ENCODE data around the gene SPTBN2. TPM values are rescaled to one million over a fixed set of nuclear protein-coding genes. Genes with fewer than 3 reads are reported as not detected.
A peak's percentile ranks its signal among the peaks of the same experiment; 100 is the strongest.

The SPTBN2 gene
- polyA plus RNA-seq (2013, experiment 1 of 2): 14.9 TPM
- polyA plus RNA-seq (2013, experiment 2 of 2): 15.9 TPM

- Histone ChIP-seq H2BK15ac (replicated peaks; ENCODE audit: low read depth) (no peak within 1 kb of the TSS), H3K18ac (ENCODE audit: low read length) (peak within 1 kb of the TSS; percentile 79), H3K27ac (ENCODE audit: low read depth, low read length) (no peak within 1 kb of the TSS), H3K4me2 (ENCODE audit: low read length) (peak within 1 kb of the TSS; percentile 30), H2BK120ac (ENCODE audit: low read depth, low read length) (no peak within 1 kb of the TSS), H3K56ac (ENCODE audit: low read length) (peak within 1 kb of the TSS; percentile 51), H3K79me2 (ENCODE audit: control insufficient read depth, insufficient read depth, low read length) (peaks cover 4% of the 10 kb centered on the region), H4K5ac (ENCODE audit: low read length) (no peak within 1 kb of the TSS), H3K27me3 (ENCODE audit: insufficient read depth, low read length, poor library complexity) (no peaks in the 10 kb centered on the region), H3K4me3 (ENCODE audit: low read length) (peak within 1 kb of the TSS; percentile 3), H3K23ac (ENCODE audit: low read length) (no peak within 1 kb of the TSS), H4K8ac (ENCODE audit: low read depth, low read length) (no peak within 1 kb of the TSS), H3K79me1 (ENCODE audit: low read length) (peaks cover 7% of the 10 kb centered on the region), H3K4ac (ENCODE audit: low read depth, low read length) (no peak within 1 kb of the TSS), H3K9ac (ENCODE audit: low read length) (peak within 1 kb of the TSS; percentile 55), H3K4me1 (ENCODE audit: control insufficient read depth, low read depth, low read length) (no peaks in the 10 kb centered on the region), H2AK5ac (ENCODE audit: low read length) (no peak within 1 kb of the TSS), H3K36me3 (ENCODE audit: control insufficient read depth, insufficient read depth, low read length) (no peaks in the 10 kb centered on the region), H2BK5ac (ENCODE audit: low read length) (no peak within 1 kb of the TSS)
- WGBS (ENCODE audit: extremely low coverage, insufficient coverage, low lambda C conversion rate): no CpG with 5 or more reads among the region's 25 CpGs
- DNase-seq: peak; percentile 65
Measured at GRCh38 chr11:66728693-66729385, at the start of gene SPTBN2. SPTBN2 (minus strand) TSS chr11:66729216; CDS start chr11:66721240, 7,976 bp downstream.

- Histone ChIP-seq H3K9ac (ENCODE audit: low read length) (no peak overlapping the region), H4K8ac (ENCODE audit: low read depth, low read length) (no peak overlapping the region), H3K27me3 (ENCODE audit: insufficient read depth, low read length, poor library complexity) (no peaks in the 10 kb centered on the region), H4K5ac (ENCODE audit: low read length) (no peak overlapping the region), H3K4me1 (ENCODE audit: control insufficient read depth, low read depth, low read length) (no peaks in the 10 kb centered on the region), H3K4me3 (ENCODE audit: low read length) (no peak overlapping the region), H2BK120ac (ENCODE audit: low read depth, low read length) (no peak overlapping the region), H2BK15ac (replicated peaks; ENCODE audit: low read depth) (no peak overlapping the region), H3K4ac (ENCODE audit: low read depth, low read length) (no peak overlapping the region), H3K79me1 (ENCODE audit: low read length) (no peaks in the 10 kb centered on the region), H3K56ac (ENCODE audit: low read length) (no peak overlapping the region), H2BK5ac (ENCODE audit: low read length) (no peak overlapping the region), H3K4me2 (ENCODE audit: low read length) (no peak overlapping the region), H3K18ac (ENCODE audit: low read length) (no peak overlapping the region), H3K36me3 (ENCODE audit: control insufficient read depth, insufficient read depth, low read length) (no peaks in the 10 kb centered on the region), H2AK5ac (ENCODE audit: low read length) (no peak overlapping the region), H3K79me2 (ENCODE audit: control insufficient read depth, insufficient read depth, low read length) (no peaks in the 10 kb centered on the region), H3K23ac (ENCODE audit: low read length) (no peak overlapping the region), H3K27ac (ENCODE audit: low read depth, low read length) (no peak overlapping the region)
- no peak for DNase-seq
Measured at GRCh38 chr11:66768818-66769217, 39.8 kb upstream of the SPTBN2 start.

GRCh38 chr11:66768088-66768521 lies 39.1 kb upstream of the SPTBN2 start:
- no peak overlapping the region for H3K23ac ChIP-seq (ENCODE audit: low read length)
- no peak overlapping the region for H2BK120ac ChIP-seq (ENCODE audit: low read depth, low read length)
- H3K36me3 ChIP-seq (ENCODE audit: control insufficient read depth, insufficient read depth, low read length): no peaks in the 10 kb centered on the region
- H2BK15ac ChIP-seq (replicated peaks; ENCODE audit: low read depth): no peak overlapping the region
- no peak overlapping the region for H3K56ac ChIP-seq (ENCODE audit: low read length)
- no peak overlapping the region for H3K4me2 ChIP-seq (ENCODE audit: low read length)
- no peaks in the 10 kb centered on the region for H3K4me1 ChIP-seq (ENCODE audit: control insufficient read depth, low read depth, low read length)
- no peak overlapping the region for H4K5ac ChIP-seq (ENCODE audit: low read length)
- no peaks in the 10 kb centered on the region for H3K79me2 ChIP-seq (ENCODE audit: control insufficient read depth, insufficient read depth, low read length)
- H3K4me3 ChIP-seq (ENCODE audit: low read length): no peak overlapping the region
- no peak overlapping the region for H3K18ac ChIP-seq (ENCODE audit: low read length)
- H2BK5ac ChIP-seq (ENCODE audit: low read length): no peak overlapping the region
- no peak overlapping the region for H3K4ac ChIP-seq (ENCODE audit: low read depth, low read length)
- no peak overlapping the region for H2AK5ac ChIP-seq (ENCODE audit: low read length)
- no peak overlapping the region for H4K8ac ChIP-seq (ENCODE audit: low read depth, low read length)
- DNase-seq: no peak
- H3K27me3 ChIP-seq (ENCODE audit: insufficient read depth, low read length, poor library complexity): no peaks in the 10 kb centered on the region
- H3K9ac ChIP-seq (ENCODE audit: low read length): no peak overlapping the region
- no peak overlapping the region for H3K27ac ChIP-seq (ENCODE audit: low read depth, low read length)
- H3K79me1 ChIP-seq (ENCODE audit: low read length): no peaks in the 10 kb centered on the region
- WGBS (ENCODE audit: extremely low coverage, insufficient coverage, low lambda C conversion rate): no CpG with 5 or more reads among the region's 3 CpGs

GRCh38 chr11:66767666-66768065 lies 38.6 kb upstream of the SPTBN2 start:
- no peak overlapping the region for H3K23ac ChIP-seq (ENCODE audit: low read length)
- H4K8ac ChIP-seq (ENCODE audit: low read depth, low read length): no peak overlapping the region
- no peak overlapping the region for H3K18ac ChIP-seq (ENCODE audit: low read length)
- H3K4me2 ChIP-seq (ENCODE audit: low read length): no peak overlapping the region
- no peak overlapping the region for H3K9ac ChIP-seq (ENCODE audit: low read length)
- H2AK5ac ChIP-seq (ENCODE audit: low read length): no peak overlapping the region
- H3K4me3 ChIP-seq (ENCODE audit: low read length): no peak overlapping the region
- H2BK15ac ChIP-seq (replicated peaks; ENCODE audit: low read depth): no peak overlapping the region
- H3K79me1 ChIP-seq (ENCODE audit: low read length): no peaks in the 10 kb centered on the region
- H3K4me1 ChIP-seq (ENCODE audit: control insufficient read depth, low read depth, low read length): no peaks in the 10 kb centered on the region
- no peak overlapping the region for H2BK120ac ChIP-seq (ENCODE audit: low read depth, low read length)
- no peaks in the 10 kb centered on the region for H3K27me3 ChIP-seq (ENCODE audit: insufficient read depth, low read length, poor library complexity)
- no peak overlapping the region for H2BK5ac ChIP-seq (ENCODE audit: low read length)
- H3K79me2 ChIP-seq (ENCODE audit: control insufficient read depth, insufficient read depth, low read length): no peaks in the 10 kb centered on the region
- DNase-seq: no peak
- no peak overlapping the region for H3K27ac ChIP-seq (ENCODE audit: low read depth, low read length)
- no peak overlapping the region for H4K5ac ChIP-seq (ENCODE audit: low read length)
- no peak overlapping the region for H3K56ac ChIP-seq (ENCODE audit: low read length)
- no peaks in the 10 kb centered on the region for H3K36me3 ChIP-seq (ENCODE audit: control insufficient read depth, insufficient read depth, low read length)
- H3K4ac ChIP-seq (ENCODE audit: low read depth, low read length): no peak overlapping the region
- WGBS (ENCODE audit: extremely low coverage, insufficient coverage, low lambda C conversion rate): no CpG with 5 or more reads among the region's 1 CpG

DNA sequence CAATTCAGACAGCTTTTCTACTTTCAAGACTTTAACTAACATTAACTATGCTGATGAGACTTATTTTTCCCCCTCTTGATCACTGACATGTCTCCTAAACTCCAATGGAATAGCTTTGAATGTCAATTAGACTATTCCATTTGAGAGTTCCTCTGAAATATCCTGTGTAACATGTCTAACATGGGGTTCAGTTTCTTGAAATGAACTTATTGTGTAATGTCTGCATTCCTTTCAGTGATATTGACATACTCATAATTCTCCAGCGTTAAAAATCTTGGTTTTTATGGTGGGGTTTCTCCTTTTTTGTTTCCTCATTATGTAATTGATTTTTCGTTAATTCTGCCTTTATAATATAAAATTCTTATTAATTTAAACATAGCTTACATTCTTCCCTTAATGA lies 37.7 kb upstream of the SPTBN2 start:
- H3K4ac ChIP-seq (ENCODE audit: low read depth, low read length): no peak overlapping the region
- no peak overlapping the region for H3K9ac ChIP-seq (ENCODE audit: low read length)
- H3K27me3 ChIP-seq (ENCODE audit: insufficient read depth, low read length, poor library complexity): no peaks in the 10 kb centered on the region
- H3K36me3 ChIP-seq (ENCODE audit: control insufficient read depth, insufficient read depth, low read length): no peaks in the 10 kb centered on the region
- no peak overlapping the region for H3K27ac ChIP-seq (ENCODE audit: low read depth, low read length)
- WGBS (ENCODE audit: extremely low coverage, insufficient coverage, low lambda C conversion rate): no CpG with 5 or more reads among the region's 2 CpGs
- H3K18ac ChIP-seq (ENCODE audit: low read length): no peak overlapping the region
- H3K4me3 ChIP-seq (ENCODE audit: low read length): no peak overlapping the region
- no peak overlapping the region for H3K23ac ChIP-seq (ENCODE audit: low read length)
- no peak overlapping the region for H3K4me2 ChIP-seq (ENCODE audit: low read length)
- no peak overlapping the region for H2AK5ac ChIP-seq (ENCODE audit: low read length)
- no peak for DNase-seq
- H3K4me1 ChIP-seq (ENCODE audit: control insufficient read depth, low read depth, low read length): no peaks in the 10 kb centered on the region
- no peak overlapping the region for H2BK5ac ChIP-seq (ENCODE audit: low read length)
- no peak overlapping the region for H3K56ac ChIP-seq (ENCODE audit: low read length)
- no peak overlapping the region for H4K5ac ChIP-seq (ENCODE audit: low read length)
- no peaks in the 10 kb centered on the region for H3K79me1 ChIP-seq (ENCODE audit: low read length)
- no peak overlapping the region for H2BK15ac ChIP-seq (replicated peaks; ENCODE audit: low read depth)
- no peaks in the 10 kb centered on the region for H3K79me2 ChIP-seq (ENCODE audit: control insufficient read depth, insufficient read depth, low read length)
- H4K8ac ChIP-seq (ENCODE audit: low read depth, low read length): no peak overlapping the region
- no peak overlapping the region for H2BK120ac ChIP-seq (ENCODE audit: low read depth, low read length)

GRCh38 chr11:66762088-66762487 lies 33.1 kb upstream of the SPTBN2 start:
- H2AK5ac ChIP-seq (ENCODE audit: low read length): no peak overlapping the region
- no peaks in the 10 kb centered on the region for H3K27me3 ChIP-seq (ENCODE audit: insufficient read depth, low read length, poor library complexity)
- no peaks in the 10 kb centered on the region for H3K79me2 ChIP-seq (ENCODE audit: control insufficient read depth, insufficient read depth, low read length)
- no peak overlapping the region for H2BK120ac ChIP-seq (ENCODE audit: low read depth, low read length)
- H4K5ac ChIP-seq (ENCODE audit: low read length): no peak overlapping the region
- no peak overlapping the region for H3K23ac ChIP-seq (ENCODE audit: low read length)
- no peaks in the 10 kb centered on the region for H3K4me1 ChIP-seq (ENCODE audit: control insufficient read depth, low read depth, low read length)
- H4K8ac ChIP-seq (ENCODE audit: low read depth, low read length): no peak overlapping the region
- no peak overlapping the region for H3K27ac ChIP-seq (ENCODE audit: low read depth, low read length)
- no peak overlapping the region for H3K4me2 ChIP-seq (ENCODE audit: low read length)
- no CpG with 5 or more reads among the region's 27 CpGs for WGBS (ENCODE audit: extremely low coverage, insufficient coverage, low lambda C conversion rate)
- no peak overlapping the region for H2BK15ac ChIP-seq (replicated peaks; ENCODE audit: low read depth)
- H3K9ac ChIP-seq (ENCODE audit: low read length): no peak overlapping the region
- no peak overlapping the region for H2BK5ac ChIP-seq (ENCODE audit: low read length)
- H3K4ac ChIP-seq (ENCODE audit: low read depth, low read length): no peak overlapping the region
- no peak overlapping the region for H3K18ac ChIP-seq (ENCODE audit: low read length)
- H3K4me3 ChIP-seq (ENCODE audit: low read length): no peak overlapping the region
- H3K79me1 ChIP-seq (ENCODE audit: low read length): no peaks in the 10 kb centered on the region
- DNase-seq: no peak
- H3K36me3 ChIP-seq (ENCODE audit: control insufficient read depth, insufficient read depth, low read length): no peaks in the 10 kb centered on the region
- no peak overlapping the region for H3K56ac ChIP-seq (ENCODE audit: low read length)
